GM19043 (cell line): ENCODE data around the gene SULT2B1.

Experiments
- ATAC-seq: cut with Tn5 transposase; IDR thresholded peaks from one replicate; pipeline ENCODE4 v1.9.1; 2021; ENCODE audit warnings: low read depth; ENCODE audit not compliant: unreplicated experiment

Gene SULT2B1

DNA sequence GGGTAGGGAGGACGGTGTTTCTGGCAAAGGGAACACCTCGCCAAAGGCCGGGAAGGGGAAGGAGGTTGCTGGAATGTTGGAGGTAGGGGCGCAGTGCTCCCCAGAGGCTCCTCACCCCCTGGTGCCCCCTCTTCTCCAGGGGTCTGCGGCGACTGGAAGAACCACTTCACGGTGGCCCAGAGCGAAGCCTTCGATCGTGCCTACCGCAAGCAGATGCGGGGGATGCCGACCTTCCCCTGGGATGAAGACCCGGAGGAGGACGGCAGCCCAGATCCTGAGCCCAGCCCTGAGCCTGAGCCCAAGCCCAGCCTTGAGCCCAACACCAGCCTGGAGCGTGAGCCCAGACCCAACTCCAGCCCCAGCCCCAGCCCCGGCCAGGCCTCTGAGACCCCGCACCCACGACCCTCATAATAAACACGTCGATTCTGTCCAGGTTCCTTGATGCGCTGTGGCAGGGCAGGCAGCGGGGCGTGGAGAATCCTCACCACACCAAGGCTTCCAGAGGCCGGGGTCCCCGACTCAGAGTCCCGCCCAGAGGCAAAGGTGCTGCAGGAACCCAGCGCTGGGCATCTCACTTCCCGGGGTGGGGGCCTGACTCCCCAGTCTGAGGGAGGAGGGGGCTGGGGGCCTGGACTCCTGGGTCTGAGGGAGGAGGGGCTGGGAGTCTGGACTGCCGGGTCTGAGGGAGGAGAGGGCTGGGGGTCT, 47.2 kb downstream of the SULT2B1 start:
- ATAC-seq: no peak

DNA sequence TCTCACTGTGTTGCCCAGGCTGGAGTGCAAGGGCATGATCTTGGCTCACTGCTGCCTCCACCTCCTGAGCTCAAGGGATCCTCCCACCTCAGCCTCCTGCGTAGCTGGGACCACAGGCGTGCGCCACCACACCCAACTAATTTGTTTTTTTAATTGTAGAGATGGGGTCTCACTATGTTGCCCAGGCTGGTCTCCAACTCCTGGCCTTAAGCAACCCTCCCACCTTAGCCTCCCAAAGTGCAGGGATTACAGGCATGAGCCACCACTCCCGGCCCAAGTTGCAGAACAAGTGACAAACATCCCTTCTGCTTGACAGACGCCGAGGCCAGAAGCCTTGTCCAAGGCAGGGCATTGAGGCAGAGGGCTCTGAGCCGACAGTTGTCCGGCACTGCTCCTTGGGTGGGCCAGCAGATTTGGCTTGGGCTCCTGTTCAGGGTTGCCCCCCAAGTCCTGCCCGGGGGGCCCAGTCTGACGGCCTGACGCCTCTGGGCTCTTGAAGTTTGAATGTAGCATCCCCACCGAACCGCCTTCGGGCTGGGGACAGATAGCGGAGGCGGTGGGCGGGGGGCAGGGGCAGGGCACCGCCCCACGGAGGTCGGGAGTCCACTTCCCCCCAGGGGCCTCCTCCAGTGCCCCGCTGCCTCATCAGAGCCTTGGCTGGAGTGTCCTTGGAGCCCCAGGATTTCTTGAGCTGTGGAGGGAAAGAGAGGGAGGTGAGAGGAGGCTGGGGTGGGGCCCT, 48.9 kb downstream of the SULT2B1 start:
- ATAC-seq: no peak

DNA sequence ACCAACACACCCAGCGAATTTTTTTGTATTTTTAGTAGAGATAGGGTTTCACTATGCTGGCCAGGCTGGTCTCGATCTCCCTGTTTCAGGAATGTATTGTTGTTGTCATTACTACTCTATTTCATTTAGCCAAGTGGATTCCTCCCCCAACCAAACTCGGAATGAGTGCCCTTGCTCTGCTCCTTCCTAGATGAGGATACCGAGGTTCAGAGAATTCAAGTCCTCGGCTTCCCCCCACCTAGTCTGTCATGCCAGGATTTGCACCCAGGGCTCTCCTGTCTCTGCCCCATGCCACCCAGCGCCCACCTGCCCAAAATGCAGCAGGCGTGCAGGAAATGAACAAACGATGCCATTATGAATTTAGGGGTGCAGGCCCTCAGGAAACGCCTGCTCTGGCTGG, 51.0 kb downstream of the SULT2B1 start:
- no peak for ATAC-seq

DNA sequence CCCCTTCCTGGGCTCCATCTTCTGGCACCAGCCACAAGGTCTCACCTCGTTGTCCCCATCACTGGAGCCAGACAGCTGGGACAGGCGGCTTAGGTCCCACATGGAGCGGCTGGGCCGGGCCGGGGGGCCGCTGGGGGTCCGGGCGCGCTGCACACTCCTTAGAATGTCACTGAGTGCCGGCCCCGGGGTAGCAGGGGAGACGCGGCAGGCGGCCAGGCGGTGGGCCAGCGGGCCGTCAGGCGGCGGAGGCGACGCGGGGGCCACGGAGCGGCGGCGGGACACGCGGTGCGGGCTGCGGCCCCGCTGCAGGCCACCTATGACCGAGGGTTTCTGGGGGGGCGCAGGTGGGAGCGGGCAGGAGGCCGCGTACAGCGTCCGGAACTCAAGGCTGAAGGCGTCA, 51.5 kb downstream of the SULT2B1 start:
- no peak for ATAC-seq

DNA sequence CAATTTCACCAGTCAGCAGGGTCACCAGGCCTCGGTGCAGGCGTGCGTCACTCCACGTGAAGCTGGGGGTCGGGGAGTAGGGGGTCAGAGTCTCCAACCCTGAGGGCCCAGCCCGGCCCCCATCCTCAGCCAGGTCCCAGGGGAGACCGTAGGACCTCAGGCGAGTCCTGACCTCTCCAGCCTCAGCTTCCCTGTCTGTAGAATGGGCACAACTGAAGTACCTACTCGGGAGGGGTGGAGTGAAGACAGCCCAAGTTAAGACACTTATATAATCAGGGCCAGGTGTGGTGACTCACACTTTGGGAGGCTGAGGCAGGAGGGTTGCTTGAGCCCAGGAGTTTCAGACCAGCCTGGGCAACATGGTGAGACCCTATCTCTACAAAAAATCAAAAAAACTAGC, 51.9 kb downstream of the SULT2B1 start:
- ATAC-seq: no peak

DNA sequence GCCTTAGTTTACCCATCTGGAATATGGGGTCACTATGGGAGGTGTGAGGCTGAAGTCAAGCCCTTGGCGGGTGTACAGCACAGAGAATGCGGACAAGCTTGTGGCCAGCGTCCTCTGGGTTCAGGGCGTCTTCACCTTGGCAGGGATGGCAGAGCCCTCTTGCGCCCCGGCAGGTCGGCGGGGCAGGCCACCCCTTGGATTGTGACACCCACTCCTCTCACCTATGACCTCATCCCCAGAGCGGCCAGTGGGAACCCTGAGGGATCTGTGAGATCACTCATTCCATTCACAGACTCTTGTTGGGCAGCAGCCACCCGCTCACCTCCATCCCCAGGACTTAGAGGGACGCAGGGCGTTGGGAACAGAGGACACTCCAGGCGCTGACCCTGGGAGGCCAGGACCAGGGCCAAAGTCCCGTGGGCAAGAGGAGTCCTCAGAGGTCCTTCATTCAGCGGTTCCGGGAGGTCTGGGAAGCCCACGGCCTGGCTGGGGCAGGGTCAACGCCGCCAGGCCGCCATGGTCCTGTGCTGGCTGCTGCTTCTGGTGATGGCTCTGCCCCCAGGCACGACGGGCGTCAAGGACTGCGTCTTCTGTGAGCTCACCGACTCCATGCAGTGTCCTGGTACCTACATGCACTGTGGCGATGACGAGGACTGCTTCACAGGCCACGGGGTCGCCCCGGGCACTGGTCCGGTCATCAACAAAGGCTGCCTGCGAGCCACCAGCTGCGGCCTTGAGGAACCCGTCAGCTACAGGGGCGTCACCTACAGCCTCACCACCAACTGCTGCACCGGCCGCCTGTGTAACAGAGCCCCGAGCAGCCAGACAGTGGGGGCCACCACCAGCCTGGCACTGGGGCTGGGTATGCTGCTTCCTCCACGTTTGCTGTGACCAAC, 54.7 kb downstream of the SULT2B1 start, which contains the start of gene SPACA4:
Gene SPACA4 (plus strand): TSS at position 280 of the 896 bp plus-strand sequence. CDS start 237 bp downstream, at position 517.
- ATAC-seq: no peak

DNA sequence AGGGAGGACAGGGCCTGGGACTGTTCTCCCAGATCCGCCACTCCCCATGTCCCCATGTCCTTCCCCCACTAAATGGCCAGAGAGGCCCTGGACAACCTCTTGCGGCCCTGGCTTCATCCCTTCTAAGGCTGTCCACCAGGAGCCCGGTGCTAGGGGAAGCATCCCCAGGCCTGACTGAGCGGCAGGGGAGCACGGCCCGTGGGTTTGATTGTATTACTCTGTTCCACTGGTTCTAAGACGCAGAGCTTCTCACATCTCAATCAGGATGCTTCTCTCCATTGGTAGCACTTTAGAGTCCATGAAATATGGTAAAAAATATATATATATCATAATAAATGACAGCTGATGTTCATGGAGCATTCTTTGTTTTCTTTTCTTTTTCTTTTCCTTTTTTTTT, 55.4 kb downstream of the SULT2B1 start:
- ATAC-seq: no peak

DNA sequence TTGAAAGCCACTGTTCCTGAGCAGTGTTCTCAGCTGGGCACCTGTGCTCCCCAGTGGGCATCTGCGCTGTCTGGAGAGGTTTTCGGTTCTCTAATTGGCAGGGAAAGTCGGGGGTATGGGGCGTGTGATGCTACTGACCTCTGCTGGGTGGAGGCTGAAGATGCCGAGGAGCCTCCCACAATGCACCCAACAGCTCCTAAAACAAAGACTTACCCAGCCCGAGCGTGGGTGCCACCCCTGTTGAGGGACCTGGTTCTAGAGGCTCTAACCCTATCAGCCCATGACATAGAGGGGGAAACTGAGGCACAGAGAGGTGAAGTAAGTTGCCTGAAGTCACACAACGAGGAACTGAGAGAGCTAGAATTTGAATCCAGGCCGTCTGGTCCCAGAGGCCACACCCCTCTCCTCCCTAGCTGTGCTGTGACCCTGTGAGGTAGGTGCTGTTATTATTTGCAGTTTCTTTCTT, 56.9 kb downstream of the SULT2B1 start:
- ATAC-seq: no peak

DNA sequence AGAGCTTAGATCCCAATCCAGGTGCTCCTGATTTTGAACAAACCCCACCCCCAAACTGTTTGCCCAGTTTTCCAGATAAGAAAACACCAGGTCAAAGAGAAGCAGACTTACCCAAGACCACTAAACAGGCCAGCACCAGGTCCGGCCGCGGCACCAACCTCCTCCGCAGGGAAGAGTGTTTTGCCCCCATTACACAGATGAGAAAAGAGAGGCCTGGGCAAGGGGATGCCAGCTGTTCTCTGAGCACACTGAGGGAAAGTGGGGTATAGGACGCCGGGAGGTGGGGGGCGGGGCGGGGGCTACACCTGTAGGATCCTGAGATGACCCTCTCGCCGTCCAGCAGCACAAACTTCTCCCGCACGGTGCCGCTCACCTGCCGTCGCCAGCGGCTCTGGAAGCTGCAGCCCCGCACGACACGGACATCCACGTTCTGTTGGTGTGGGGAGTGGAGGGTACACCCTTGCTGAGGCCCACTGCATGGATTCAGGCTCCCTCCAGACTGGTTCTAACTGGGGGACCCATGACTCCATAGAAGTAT, 57.7 kb downstream of the SULT2B1 start:
- no peak for ATAC-seq

DNA sequence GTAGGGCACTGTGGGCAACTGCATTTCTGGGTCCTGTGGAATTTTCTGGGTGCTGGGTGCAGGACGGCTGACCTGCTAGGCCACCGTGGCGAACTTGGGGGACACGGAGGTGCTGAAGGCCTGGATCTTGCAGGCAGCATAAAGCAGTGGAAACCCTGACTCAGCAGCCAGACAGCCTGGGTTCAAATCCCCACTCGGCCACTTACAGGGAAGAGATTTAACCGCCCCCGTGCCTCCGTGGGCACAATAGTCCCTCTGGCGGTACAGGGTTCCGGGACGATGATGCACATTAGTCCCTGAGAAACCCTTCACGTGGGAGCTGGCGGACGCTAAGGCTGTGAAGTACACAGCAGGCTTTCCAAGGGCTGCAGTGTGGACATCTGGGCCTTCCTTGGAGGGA, 59.9 kb downstream of the SULT2B1 start:
- ATAC-seq: no peak

DNA sequence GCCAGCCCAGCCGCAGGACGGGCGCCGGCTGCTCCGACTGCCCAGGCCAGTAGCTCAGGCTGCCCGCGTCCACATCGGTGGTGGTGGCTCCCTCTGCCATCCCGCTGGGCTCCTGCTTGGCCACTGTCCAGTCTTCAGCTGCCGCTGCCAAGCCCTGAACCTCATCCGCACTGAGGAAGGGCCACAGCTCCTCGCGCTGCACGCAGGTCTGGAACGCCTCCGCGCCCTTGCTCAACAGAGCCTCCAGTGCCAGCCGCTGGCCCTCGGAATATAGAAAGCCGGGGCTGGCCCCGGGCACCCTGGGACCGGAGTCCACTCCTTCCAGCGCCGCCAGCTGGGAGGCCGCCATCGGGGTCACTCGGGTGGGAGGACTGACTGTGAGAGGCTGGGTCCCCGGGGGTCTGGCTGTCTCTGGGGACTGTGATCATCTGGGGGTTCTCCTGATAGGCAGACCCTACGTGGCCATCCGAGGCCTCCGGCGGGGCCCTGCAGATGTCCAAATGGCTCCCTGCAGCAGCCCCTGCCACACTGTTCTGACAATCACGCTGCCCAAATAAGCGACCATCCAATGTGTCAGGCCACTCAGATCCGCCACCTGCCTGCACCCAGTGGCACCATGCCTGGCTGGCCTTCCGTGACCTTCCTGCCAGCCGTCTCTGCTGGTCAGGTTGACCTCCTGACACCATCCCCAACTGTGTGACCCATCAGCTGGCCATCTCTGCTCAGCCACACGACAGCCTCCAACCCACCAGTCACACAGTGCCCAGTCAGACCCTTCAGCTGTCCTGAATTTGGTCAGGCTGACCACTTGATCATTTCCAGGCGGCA, 61.3 kb downstream of the SULT2B1 start:
- no peak for ATAC-seq

DNA sequence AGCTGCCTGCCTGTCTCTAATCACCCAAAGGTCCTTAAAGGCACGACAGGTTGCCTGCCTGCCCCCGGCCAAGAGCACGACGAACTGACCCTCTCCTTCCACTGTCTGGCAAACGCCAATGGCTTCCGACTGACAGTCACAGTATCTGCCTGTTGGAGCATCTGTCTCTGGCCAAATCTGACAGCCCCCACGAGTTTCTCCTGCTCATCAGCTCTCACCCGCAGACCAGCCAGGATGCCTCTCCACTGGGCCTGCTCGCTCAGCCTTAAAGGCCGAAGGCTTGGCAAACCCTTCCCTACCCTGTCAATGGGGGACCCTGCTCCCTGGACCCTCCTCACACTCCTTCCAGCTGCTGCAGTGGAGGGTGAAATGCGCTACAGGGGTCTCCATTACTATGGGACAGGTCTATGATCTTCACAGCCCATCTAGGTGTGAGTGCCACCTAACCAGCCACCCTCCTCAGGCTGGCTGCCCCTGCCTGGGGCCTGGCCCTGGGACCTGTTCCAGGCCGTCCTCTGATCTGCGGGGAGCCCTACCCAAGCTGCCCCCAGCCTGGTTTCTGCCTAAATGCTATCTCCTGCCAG, 62.0 kb downstream of the SULT2B1 start:
- ATAC-seq: no peak

DNA sequence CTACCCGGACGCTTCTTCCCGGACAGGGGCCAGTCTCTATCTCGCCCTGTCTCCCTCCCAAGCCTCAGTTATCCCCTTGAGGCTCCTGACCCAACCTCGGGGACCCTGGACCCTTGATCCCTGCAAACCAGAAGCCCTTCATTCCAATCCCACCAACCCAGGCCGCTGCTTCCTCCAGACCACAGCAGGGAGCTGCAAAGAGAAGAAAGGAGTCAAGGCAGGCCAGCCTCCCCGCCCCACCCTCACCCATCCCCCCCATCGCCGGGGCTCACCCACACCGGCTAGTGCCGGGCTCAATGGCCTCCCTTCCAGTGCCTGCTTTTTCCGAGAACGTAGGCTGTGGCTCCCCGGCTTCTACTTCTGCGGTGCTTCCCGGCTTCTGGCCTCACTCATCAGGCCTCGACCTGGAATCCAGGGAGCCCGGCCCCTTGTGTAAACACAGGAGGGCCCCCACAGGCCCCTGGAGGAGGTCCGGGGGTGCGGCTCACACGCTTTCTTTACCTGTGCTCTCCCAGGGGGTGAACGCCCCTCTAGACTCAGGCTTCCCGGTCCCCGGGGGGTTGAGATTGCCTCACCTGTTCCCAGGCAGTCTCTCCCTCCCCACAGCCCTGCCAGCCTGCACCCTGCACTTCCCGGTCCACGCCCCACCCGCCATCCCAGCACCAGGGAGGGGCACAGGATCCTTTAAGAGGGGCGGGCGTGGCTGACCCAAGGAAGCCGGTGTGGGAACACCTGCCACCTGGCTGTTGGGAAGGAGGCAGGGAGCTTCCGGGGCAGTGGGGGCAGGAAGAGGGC, 62.7 kb downstream of the SULT2B1 start, which contains the start of gene FAM83E:
Gene FAM83E (minus strand): TSS at position 641 of the 795 bp plus-strand sequence. CDS start 1,704 bp downstream, outside the sequence.
- ATAC-seq: no peak

DNA sequence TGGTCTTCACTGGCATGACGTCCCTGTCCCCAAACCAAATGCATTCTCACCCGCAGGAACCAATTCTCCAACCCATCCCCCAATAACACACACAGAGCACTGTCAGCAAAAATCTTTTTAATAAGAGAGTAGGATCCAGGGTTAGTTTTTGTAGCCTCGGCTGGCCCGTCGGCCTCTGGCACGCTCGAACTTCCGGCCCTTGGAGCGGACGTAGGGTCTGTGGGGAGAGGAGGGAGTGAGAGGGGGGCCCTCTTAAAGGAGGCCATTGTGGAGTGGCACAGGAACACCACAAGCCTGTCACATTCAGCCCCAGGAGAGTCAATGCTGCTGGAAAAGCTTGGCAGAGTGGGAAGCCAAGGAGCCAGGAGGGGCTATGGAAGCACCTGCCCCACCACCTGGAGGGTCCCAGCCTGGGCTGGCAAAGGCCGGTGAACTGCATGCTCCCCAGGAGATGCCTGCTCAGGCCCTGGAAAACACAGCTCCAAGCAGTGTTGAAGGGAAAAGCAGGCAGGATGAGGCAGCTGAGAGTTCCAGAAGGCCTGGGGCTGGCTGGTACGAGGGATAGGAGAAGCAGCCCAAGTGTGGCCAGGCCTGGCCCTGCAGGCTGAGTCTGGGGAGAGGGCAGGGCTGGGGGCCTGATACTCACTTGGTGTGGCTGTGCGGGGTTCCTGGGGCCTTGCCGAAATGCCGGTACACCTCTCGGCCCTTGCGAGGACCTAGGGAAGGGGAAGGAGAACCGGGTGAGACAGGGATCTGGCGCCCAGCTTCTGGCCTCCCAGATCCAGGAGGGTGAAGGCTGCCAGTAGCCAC, 63.5 kb downstream of the SULT2B1 start:
- no peak for ATAC-seq

DNA sequence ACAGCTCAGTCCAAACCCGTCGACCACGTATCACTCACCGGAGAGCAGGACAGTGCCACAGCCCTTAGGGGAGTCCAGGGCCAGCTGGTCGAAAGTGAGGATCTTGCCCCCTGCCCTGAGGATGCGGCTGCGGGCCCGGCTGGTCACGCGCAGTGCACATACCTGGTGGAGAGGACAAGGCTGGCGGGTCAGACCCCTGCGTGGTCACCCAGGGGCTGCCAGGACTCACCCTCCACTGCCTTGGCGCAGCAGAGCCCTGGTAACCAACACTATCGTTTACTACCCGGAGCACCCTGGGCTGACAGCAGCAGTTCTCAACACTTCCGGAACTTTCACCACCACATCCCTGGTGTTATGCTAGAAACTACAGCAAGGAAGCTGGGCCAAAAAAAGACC, 64.1 kb downstream of the SULT2B1 start:
- no peak for ATAC-seq

DNA sequence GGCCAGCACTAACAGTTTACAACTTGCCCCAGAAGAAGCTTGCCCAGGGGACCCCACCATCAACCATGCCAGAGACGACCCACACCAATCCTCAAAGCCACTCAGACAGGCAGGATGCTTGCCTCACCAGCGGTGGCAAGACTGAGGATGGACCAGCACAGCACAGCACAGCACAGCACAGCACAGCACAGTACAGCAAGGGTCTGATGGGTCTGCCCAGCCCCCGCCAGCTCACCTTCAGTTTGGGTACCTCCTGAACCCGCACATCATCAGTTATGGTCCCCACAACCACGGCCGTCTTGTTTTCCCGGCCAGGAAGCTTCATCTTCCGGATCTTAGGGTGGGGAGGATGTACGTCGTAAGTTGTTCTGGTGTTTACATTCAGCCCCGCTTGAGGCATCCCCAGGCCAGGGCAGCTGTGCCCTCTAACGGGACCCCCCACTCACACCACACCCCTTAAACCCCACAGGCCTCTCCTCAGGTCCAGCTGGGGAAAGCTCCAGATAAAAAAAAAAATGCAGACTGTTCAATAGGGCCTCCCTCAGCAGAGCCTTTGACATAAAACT, 64.6 kb downstream of the SULT2B1 start:
- no peak for ATAC-seq

DNA sequence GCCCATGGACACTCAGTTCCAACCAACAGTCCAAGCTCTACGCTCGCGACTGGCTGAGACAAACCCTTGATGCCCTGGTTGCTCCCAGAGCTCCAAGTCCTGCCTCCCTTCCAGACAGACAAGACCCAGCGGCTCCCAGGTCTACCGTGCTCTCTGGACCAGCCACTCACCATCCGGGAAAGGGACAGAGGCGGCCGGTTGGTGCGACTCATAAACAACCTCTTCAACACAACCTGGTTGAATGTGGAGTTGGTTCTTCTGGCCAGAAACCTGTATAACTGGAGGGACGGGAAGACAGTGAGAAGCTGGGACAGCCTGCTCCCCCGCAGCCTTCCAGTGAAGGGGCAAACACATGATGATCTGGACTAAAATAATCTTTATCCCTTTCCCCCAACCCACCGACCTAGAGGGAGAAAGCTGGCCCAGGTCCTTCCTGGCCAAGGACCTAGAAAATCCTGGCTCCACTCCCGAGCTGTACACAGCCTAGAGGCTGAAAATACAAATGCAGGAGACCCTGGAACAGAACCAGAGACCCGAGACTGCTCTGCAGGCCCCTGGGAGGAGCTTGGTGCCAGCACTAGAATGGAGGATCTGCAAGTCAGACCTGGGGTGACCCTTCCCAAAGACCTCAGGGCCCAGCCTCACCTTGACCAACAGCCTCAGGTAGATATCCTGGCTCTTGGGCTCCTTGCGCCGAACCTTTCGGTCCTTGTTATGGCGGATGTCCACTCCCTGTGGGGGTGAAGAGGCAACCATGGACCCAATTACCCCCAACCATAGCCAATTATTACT, 65.4 kb downstream of the SULT2B1 start:
- no peak for ATAC-seq
